CD4-positive, alpha-beta T cell treated with Interleukin-17A for 4 hours (primary cell): Measurements from ENCODE around the gene VCX3A.
"Not testable (repeated sequence)": the region's sequence is repeated elsewhere in the genome, so short reads cannot be mapped to it uniquely, and the experiment has no call there.

Experiments used
- DNase-seq: peaks from one replicate; pipeline ENCODE4 v3.0.0-alpha.2; 2020; ENCODE audit warnings: mixed read lengths

Gene VCX3A

DNA sequence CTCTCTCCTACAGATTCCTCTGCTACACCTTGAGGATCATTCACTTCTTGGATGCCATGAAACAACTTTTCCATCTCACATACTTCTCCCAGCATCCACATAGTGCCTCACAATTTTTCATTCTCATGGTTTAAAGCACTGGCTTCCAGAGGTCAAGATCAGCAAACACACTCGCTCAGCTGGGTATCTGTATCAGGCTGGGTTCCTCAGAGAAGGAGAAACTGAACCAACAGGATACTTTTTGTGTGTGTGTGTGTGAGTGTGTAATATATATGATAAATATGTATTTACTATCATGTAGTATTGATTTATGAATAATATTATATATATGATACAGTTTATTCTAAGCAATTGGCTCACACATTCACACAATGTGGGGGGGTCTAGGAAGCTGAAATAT lies at the start of gene VCX3A:
VCX3A (minus strand) TSS at position 101 of the 400 bp plus-strand sequence. CDS start 621 bp downstream, outside the sequence.
- not testable (repeated sequence) for DNase-seq

DNA sequence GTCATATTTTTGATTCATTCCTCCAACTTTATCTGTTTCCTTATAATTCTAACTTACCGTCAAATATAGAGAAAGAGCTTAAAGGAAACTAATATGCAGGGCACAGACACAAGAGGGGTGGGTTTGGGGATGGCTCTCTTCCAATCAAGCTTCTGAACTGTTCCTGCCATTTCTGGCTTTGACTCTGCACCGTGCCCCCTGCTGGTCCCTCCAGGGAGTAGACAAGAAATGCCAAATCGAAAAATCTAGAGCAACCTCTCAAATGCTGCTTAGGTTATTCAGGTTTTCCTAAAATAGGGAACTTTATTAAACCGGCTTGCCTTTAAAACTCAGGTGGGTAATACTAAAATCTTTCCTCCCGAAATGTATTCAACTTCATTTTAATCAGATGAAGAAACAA lies 39.8 kb upstream of the VCX3A start:
- no peak for DNase-seq

DNA sequence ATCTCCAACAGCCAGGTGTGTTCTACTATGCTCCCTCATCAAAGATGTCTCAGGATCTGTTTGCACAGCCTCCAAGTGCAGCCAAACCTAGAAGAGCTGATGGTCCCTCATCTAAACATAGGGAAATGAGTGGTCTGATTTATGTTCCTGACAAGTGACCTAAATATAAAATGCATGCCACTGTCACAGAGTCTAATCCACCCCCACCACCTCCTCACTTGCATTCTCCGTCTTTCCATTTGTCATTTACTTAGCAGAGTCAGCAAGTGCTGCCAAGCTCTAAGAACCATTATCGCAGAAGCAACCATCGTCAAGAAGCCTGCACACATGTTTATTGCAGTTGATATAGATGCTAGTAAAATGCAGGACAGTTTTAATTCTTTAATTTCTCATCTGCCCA lies 33.1 kb upstream of the VCX3A start:
- DNase-seq: no peak

DNA sequence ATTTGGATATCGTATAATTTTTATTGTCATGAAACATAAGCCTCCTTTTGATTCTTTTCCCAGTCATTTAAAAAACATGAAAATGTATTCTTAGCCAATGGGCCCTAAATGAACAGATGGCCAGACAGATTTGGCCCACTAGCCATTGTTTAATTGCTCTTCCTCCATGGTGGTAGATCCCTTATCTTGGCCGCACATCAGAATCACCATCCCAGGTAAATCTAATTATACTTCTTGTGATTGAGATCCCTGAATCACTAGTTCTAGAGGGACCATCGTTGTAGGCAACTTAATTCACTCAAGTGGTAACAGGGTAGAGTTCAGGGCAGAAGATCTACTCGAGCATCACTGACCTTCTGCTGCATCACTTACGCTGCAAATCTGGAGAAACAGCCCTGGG lies 24.1 kb upstream of the VCX3A start:
- no peak for DNase-seq

DNA sequence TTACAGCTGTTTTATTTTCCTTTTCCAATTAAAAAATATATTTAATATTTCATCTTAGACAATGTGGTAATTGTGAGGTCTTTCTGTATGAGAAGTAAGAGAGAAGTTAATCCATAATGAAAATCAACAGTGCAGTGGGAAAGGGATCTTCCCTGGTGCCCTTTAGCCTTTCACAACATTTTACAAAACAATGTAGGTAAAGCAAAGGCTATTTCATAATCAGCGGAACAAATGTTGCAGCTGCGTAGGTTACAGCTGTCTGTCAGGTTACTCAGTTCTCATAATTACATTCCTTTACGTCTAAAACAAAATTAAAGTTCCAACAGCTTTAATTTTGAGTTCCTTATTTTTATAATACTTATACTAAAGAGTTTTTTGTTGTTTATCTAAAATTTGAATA lies 22.8 kb upstream of the VCX3A start:
- no peak for DNase-seq

DNA sequence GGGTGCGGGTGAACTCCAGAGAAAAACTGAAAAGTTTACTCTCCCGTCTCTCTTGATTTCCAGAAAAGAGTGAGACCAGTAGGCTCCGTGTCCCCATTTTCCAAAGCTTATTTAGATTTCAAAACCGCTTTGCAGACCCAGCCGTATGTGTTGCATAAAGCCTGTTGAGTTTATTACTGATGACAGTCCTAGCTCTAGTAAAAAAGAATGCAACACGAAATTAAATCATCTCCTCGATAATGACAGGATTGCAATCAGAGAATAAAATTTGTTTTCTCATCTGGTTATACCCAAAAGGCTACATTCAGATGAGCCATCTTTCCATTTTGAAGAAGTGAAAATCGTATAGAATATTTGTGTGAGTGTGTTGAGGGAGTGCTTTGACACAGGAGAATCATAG lies 16.1 kb upstream of the VCX3A start:
- no peak for DNase-seq

DNA sequence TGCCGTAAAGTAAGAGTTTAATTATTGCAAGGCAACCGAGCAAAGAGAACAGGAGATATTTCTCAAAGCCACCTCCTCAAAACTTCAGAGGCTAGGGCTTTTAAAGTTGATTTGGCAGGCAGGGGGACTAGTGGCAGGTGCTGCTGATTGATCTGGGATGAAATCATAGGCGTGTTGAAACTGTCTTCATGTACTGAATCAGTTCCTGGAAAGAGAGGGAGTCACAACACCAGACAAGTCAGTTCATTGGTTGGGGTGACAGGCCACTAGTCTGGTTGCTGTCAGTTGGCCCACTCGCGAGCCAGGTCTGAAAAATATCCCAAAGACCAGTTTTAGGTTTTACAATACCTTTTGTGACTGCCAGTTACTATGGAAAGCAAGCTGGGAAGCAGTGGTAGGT lies 10.8 kb upstream of the VCX3A start:
- DNase-seq: no peak

DNA sequence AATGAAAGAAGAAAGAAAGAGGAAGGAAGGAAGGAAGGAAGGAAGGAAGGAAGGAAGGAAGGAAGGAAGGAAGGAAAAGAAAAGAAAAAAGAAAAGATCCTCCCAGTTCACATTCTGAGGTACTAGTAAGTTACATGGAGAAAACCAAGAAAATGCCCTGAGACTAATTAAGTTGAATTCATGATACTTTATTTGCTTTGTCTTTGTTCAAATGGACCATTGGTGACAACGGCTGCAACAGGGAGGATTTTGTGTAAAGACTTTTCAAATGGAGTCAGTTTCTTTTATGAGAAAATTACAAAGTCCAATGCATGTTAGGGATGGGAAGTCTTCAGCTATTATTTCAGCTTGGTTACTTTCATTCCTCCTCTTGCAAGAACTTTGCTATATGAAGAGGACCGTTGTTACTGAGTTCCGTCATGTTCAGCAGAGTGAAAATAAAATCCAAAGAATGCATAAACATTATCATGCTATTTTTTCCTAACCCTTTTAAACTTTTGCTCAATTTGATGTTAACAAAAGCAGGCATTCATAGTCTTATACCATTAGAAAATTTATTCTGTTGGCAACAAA lies 8.3 kb downstream of the VCX3A start:
- DNase-seq: no peak

DNA sequence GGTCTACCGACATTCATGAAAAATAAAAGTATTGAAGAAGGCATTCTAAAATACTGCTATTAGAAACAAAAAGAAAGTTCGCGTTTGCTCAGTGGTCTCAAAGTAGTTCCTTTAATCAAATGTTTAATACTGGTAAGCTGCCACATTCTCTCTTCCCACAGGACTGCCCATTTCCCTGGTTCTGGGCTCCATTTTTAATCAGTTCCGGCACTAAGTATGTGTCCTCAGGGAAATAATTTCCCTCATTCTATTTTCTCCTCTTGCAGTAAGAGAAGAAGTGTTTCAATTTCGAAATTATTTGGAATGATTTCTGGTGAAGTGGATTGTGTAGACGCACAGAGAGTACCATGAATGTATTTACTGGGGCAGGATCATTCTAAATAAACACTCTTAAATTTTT lies 17.5 kb downstream of the VCX3A start:
- no peak for DNase-seq

DNA sequence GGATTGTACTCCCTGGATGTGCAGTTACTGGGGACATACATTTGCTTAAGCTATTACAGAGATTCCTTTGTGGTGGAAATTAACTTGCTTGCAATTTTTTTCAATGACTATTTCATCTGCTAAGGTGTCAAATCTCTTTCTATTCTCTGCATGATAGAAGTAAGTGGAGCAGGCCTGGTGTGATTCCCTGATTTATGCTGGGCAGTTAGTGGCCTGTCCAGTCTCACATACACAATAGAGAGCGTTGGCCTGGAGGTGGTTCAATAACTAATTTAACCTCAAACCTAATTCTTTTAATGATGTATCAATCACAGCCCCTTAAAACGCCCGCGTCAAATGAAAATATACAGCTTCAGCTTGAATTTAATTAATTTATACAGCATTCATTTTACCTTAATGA lies 28.5 kb downstream of the VCX3A start:
- DNase-seq: no peak

DNA sequence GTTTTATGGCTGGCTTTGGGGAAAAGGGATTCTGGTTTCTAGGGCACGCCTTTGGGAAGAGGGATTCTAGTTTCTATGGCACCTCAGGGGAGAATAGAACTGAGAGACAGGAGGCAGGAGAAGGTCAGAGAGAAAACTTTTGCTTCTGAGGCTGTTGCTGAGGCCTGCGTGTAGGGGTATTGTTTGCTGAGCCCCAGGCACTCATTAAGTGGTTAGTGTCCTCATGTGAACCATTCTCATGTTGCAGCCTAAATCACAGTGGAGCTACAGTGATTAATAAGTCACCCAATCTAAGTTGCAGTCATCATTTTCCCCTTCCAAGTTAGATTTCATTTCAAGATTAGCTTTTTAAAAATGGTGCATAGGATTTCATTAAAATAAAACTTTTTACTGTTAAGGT lies 29.0 kb downstream of the VCX3A start:
- DNase-seq: no peak

DNA sequence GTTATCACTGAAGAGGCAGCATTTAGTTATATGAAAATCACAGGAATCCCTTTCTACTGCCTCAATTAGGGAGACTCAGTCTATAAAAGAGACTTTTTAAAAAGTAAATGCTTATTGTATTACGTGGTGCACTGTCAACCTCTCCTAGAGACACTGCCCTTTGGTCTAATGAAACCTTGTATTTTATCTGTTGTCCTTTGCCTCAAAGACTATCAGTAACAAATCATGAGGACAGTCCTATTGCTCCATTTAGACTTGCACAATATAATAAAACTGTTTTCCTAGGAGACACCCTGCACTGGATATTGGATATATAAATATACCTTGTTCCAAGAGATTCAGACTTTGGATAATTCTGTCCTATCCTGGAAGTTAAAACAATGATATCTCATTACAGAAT lies 34.2 kb downstream of the VCX3A start:
- DNase-seq: no peak

DNA sequence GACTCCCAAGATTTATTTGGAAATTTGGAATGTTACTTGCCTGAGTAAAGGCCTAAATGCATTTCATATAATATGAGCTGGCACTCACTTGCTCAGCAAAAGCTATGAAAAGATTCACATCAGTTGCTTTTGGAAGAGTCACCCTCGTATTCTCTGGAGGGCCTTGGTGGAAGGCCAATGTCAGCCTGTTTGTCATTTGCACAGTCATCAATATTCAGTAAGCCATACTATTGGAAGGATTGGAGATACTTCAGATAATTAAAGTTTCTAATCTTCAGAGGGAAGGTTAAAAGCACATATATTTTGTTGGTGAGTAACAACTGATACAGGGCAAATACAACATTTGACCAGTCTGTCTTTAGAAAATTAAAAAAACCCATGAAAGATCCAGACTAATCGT lies 36.6 kb downstream of the VCX3A start:
- DNase-seq: no peak
